Activated gamma-delta T cell (primary cell): ENCODE results near the gene TP73.

Source experiments
- DNase-seq: peaks from one replicate; lab custom pipeline; 2025; lab: John Stamatoyannopoulos, UW

TP73 gene

DNA sequence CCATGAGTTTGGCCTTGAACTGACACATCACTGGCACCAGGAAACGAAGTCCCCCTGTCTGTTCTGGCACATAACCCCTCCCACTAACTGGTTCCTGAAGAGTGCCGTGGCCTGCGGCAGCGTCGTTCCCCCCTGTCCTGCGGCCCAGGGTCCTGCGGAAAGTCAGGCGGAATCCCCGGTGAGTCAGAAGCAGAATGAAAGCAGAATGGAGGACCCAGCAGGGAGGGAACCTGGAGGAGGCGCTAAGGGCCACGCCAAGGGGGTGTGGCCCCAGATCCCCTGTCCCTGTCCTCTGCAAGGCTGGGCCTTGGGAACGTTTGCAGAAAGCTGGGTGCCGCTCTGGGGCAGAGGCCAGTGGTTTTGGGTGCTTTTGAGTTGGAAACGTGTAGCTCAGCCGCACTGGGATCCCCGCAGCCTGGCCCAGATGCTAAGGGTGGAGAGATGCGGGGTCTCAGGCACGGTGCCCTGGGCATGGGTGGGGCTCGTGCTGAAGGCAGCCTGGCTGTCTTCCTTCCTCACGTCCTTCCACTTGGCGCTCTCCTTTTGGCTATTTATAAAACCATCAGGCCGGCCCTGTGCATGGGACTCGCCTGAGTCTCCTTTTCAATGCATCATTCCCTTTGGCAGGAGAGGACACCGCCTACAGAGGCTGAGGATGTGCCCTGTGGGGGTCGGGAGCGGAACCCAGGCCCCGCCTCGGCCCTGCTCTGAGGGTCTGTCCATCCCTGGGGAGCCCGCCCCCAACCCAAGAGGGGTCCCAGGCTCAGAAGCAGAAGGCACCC, 36.2 kb downstream of the TP73 start:
- DNase-seq: no peak

DNA sequence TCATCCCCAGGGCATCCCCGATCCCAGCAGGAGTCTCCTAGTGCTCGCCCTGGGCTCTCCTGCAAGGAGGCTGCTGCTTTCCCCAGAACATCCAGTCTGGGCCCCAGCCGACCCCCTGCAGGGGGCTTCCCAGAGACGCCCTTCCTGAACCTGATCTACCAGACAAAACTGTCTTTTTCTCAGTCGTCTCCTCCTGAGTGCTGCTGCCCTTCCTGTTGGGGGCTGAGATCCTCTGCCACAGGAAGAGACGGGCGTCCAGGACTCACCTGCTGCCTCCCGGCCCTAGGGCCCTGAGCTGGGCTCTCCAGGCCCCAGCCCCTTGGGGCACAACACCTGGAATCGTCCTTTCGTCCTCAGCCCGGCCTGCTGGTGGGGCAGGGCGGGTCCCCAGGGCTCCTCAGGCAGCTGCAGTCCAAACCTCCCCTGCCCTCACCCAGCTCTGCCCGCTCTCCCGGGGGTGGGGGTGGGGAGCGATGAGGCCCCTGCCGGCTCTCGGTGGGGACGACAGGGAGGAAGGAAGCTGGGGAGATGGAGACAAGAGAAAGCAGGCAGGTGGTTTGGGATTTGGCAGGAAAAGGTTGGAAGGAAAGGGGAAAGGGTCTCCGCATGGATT, 36.9 kb downstream of the TP73 start:
- DNase-seq: no peak

DNA sequence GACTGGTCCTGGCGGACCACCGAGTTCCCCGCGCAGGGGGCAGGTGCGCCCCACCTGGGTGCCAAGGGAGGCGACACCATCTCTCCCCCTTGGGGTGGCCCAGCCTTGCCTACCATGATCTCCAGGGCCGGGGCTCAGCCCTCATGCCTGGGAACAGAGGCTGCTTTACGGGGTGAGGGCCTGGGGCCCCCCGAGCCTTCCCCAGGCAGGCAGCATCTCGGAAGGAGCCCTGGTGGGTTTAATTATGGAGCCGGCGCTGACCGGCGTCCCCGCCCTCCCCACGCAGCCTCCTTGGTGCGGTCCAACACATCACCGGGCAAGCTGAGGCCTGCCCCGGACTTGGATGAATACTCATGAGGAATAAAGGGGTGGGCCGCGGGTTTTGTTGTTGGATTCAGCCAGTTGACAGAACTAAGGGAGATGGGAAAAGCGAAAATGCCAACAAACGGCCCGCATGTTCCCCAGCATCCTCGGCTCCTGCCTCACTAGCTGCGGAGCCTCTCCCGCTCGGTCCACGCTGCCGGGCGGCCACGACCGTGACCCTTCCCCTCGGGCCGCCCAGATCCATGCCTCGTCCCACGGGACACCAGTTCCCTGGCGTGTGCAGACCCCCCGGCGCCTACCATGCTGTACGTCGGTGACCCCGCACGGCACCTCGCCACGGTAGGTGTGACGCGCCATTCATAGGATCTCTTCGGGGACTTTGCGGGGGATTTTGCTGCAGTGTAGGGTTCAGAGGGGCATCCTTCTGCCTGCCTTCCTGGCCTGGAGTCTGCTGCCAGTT, 38.2 kb downstream of the TP73 start:
- no peak for DNase-seq

GRCh38 chr1:3691421-3692204, 39.3 kb downstream of the TP73 start:
- DNase-seq: no peak

DNA sequence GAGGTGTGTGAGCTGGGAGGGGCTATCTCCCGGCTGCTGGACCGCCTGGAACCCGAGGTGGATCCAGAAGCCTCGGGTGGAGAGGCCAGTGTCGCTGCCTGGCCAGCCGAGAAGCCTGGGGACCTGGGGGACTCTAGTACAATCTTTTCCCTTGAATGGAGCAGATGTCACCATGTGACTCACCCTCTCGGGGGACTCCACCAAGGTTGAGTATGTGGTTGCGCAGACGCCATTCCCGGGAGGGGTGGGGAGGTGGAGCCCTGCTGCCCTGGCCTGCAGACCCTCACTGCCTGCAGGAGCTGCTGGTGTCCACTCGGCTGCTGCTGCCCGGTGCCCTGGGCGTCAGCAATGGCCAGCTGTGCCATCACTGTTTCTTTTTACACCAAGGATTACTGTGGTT, 40.3 kb downstream of the TP73 start:
- no peak for DNase-seq

GRCh38 chr1:3693321-3693720, 41.0 kb downstream of the TP73 start:
- DNase-seq: no peak

- no peak for DNase-seq
Observed at GRCh38 chr1:3695326-3696217, 43.3 kb downstream of the TP73 start.

DNA sequence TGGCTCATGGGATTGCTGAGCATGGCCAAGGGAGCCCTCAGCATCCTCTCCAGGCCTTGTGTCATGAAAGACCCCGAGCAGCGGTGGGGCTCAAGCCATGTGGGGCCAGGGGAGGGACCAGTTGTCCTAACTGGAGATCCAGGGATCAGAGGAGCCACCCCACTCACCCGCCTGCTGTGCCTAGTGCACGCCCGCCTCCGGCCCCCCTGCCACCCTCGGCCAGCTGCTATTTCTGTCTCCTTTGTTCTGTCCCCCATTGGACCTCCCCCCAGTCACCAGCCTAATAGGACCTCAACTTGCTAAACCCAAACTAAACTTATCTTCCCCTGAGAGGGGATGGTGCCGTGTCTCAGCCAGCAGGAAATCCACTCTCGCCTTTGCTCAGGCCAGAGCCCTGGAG, 44.4 kb downstream of the TP73 start:
- no peak for DNase-seq

GRCh38 chr1:3697104-3697503, 44.8 kb downstream of the TP73 start:
- DNase-seq: no peak

GRCh38 chr1:3697810-3698209, 45.5 kb downstream of the TP73 start:
- DNase-seq: no peak

GRCh38 chr1:3698660-3699408, 46.5 kb downstream of the TP73 start:
- DNase-seq: no peak

GRCh38 chr1:3699596-3699995, 47.3 kb downstream of the TP73 start:
- DNase-seq: no peak

DNA sequence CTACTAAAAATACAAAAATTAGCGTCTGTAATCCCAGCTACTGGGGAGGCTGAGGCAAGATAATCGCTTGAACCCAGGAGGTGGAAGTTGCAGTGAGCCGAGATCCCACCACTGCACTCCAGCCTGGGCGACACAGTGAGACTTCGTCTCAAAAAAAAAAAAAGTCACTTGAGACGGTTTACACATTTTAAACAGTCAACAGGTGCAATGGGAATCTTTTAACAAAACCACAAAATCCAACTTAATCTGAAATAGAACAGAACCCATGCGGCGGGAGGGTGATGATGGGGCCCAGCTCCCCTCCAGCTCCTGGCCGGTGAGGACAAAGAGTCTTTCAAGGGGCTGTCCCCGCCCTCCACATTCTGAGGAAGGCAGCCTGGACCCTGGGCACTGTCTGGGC, 48.3 kb downstream of the TP73 start:
- no peak for DNase-seq

DNA sequence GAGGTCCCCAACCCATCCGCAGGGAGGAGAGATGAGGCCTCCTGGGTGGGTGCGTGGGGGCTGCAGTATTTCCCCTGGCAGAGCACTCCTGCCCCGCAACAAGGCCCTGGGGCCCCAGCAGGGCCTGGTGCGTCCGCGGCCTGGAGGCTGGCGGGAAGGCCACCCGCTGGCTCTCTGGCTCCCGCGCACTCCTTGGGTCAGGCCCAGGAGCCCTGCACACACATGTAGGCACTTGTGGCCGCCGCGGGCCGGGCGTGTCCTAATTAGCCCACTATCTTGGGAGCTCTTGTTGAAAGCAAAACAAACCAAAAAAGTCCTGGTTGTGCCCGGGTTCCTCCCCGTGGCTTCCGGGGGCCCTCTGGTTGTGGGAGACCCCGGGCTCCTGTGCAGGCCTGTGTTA, 50.2 kb downstream of the TP73 start:
- DNase-seq: no peak

DNA sequence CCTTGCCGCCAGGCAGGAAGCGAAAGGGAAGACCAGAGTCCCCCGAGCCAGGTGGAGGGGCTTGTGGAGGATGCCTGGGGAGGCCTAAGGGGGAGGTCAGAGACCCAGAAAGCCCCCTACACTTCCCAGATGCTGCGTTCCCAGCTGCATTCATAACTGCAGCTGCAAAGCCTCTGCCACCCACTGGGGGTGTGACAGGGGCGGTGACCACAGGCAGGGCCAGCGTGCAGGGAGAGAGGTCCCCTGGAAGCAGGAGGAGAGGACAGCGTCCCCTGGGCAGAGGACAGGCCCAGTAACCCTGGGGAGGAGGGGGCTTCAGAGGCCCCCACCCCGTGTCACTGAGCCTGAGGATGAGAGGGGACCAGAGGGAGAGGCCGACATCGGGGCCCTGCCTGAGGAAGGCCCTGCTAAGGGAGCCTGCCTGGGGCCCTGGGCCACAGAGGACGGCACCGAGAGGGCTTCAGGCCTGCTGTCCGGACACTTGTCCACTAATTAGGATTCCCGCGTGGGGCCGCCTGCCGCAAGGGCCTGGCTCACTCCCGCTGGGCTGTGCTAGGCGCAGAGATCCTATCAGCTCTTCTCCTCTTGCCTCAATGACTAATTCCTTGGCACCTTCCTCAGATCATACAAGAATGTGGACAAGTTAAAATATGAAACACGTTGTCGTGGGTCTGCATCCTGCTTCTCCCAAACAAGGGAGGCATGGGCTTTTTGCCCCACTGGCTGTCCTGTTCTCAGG, 50.8 kb downstream of the TP73 start:
- DNase-seq: no peak

GRCh38 chr1:3703786-3704371, 51.6 kb downstream of the TP73 start:
- DNase-seq: no peak

GRCh38 chr1:3705341-3705950, 53.1 kb downstream of the TP73 start:
- DNase-seq: no peak

- DNase-seq: no peak
Observed at GRCh38 chr1:3706651-3707297, 54.5 kb downstream of the TP73 start.
